ENCODE measurements around the gene ABHD6.

DNA sequence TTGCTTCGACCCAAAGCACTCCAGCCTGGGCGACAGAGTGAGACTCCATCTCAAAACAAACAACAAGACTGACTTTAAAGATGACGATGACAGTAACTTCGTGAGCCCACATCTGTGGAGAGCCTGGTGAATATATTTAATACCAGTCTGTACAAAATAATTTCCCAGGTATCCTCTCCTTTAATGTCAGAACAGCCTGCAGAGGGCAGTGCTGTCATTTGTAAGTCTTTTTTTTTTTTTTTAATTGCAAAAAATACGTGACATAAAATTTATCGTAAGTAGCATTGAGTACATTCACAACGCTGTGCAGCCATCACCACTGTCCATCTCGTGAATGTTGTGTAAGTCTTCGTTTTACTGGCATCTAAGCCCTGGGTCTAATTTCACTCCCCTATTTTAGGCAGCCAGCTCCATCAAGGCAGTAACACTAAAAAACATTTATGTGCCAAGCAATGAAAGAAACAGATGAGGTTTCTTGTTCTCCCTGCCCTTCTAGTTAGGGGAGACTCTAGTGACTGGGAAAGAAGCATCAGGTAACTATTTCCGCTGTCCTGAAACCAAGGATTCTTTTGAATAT is 70.1 kb downstream of the ABHD6 start:
- TF ChIP-seq POLR2AphosphoS5 (IDR thresholded peaks at IDR 0.05) (no peak), POLR2A (IDR thresholded peaks at IDR 0.05) (no peak), EP300 (IDR thresholded peaks at IDR 0.05) (no peak)
- TF ChIP-seq, protein P1, sequence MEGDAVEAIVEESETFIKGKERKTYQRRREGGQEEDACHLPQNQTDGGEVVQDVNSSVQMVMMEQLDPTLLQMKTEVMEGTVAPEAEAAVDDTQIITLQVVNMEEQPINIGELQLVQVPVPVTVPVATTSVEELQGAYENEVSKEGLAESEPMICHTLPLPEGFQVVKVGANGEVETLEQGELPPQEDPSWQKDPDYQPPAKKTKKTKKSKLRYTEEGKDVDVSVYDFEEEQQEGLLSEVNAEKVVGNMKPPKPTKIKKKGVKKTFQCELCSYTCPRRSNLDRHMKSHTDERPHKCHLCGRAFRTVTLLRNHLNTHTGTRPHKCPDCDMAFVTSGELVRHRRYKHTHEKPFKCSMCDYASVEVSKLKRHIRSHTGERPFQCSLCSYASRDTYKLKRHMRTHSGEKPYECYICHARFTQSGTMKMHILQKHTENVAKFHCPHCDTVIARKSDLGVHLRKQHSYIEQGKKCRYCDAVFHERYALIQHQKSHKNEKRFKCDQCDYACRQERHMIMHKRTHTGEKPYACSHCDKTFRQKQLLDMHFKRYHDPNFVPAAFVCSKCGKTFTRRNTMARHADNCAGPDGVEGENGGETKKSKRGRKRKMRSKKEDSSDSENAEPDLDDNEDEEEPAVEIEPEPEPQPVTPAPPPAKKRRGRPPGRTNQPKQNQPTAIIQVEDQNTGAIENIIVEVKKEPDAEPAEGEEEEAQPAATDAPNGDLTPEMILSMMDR (IDR thresholded peaks at IDR 0.05), result peak; percentile 9 to 18
